Dermis blood vessel endothelial cell (primary cell): ENCODE data around the gene ZCCHC4. TPM values are rescaled to one million over a fixed set of nuclear protein-coding genes. Genes with fewer than 3 reads are reported as not detected.

Experiments
- DNase-seq: peaks from one replicate; pipeline ENCODE4 v3.0.0; 2010
- total RNA-seq: library from RNA; depleted of rRNA; stranded (reverse); fragments of >200 nt; gene quantifications from 2 replicates; pipeline ENCODE4 v1.2.3, GENCODE V29; 2014

The ZCCHC4 gene
- total RNA-seq, 1 donor from 2014 or later: 8.8 TPM

DNA sequence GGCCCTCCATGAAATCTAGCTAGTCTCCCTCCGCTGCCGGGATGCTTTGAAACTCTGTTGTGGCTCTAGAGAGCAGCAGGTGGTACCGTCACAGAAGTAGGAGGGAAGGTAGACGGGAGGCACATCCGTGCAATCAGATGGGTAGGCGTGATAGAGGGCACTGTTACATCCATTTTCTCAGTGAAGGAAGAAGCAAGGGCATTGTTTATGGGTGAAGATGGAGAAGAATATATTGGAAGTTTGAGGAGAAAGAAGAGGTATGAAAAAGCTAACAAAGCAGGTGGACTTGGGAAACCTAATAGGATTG lies 65.8 kb downstream of the ZCCHC4 start:
- no peak for DNase-seq

DNA sequence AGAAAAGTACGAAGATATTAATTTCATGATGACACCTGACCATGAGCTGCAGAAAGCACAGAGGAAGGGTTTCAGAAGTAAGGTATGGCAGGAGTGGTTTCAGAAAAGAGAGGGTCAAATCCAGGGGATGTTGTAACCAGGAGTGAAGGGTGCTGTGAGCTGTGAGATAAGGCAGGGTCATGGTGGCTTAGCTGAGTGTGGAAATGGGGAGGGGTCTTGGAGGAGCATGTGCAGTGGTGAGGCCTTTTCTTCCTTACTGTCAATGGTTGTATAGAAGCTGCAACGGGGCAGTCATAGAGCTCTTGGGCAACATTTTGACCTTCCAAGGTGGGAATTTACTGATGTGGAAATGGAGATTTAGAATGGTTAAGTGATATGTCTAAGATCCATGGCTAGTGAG lies 67.0 kb downstream of the ZCCHC4 start:
- no peak for DNase-seq

DNA sequence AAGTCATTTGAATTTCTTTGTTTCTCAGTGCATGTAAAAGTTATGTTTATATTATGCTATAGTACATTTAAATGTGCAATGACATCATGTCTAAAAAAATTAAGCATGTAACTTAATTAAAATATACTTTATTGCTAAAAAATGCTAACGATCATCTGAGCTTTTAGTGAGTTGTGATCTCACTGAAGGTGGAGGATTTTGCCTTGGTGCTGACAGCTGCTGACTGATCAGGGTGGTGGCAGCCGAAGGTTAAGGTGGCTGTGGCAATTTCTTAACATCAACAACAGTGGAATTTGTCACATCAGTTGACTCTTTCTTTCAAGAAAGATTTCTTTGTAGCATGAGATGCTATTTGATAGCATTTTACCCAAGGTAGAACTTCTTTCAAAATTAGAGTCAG lies 71.1 kb downstream of the ZCCHC4 start:
- DNase-seq: no peak

DNA sequence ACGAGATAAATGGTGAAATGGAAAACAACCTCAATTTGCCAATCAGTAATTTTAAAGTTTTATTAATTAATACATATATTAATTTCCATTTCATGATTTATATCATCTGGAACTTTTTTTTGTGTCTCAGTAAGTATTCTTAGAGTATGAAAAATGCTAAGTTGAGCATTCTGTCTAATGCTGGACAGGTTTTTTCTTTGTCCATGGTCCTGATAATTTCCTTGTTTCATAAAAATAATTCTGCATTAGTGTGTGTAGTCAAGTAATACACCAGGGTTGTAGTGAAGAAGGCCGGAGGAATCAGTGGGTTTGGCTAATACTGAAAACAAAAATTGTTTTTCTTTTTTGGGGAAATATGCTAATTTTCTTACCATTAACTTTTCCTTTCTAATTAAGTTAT lies 74.4 kb downstream of the ZCCHC4 start:
- no peak for DNase-seq

DNA sequence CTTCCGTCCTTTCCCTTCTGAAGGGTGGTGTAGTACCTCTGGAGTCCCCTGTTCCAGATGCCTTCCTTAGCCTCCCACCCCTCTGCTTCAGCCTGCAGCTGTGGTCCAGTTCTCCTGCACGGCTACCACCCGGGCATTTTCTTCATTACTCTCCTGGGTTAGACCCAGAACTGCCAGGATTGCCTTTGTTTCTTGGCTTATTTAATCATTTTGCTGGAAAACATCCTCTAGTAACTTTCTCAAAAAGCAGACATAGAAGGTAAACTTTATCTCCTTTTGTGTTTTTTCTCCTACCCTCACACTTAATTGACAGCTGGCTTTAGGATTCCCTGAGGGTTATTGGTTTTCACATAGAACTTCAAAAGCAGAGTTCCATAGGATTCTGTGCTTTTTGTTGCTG lies 84.7 kb downstream of the ZCCHC4 start:
- DNase-seq: no peak

DNA sequence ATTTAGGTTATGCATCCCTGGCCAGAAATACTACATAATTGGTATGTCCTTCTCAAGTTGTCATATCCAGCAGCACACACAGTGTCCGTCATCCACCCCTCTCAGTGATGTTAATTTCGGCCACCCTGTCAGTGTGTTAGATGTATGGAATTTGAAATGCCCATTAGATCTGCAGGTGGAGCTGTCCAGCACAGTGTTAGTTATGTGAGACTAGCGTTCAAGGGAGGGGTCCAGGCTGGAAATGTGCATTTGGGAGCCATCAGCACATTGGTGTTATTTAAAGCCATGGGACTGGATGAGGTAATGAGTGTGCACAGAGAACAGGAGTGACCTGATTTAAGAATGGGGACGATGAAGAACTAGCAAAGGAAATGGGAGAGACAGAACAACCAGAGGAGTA lies 86.9 kb downstream of the ZCCHC4 start:
- DNase-seq: no peak

DNA sequence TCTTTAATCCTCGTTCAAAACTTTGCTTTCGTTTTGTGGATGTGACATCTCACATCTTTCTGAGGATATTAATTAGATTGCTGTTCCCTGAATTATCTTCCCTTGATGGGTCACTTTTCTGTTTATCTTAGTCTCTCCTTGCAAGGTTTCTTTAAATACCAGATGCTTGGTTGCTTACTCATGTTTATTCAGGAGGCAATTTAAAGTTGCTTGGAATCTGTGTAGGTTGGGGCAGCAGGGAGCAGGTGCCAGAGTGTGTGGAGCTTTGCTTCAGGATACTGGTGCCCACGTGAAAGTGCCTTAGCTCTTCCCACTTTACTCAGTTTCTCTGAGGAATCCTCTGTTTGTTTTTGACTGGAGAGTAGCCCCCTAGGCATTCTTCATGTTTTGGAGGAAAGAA lies 88.5 kb downstream of the ZCCHC4 start:
- no peak for DNase-seq

DNA sequence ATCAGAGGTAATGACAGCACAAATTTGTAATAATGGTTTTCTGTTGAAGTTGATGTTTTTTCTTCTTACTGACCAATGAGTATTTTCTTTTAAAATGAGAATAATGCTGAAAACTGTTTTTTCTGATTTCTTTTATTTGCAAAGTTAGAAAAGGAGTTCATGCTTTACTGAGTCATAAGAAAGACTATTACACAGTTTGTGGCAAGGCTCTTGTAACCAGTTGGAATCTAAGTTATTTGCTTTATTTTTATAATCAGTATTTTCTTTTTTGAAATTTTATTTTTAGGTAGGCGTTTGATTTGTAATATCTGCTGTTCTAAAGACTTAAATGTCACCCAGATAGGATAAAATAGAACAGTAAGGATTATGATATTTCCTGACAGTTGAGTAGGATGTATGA lies 89.9 kb downstream of the ZCCHC4 start:
- no peak for DNase-seq

DNA sequence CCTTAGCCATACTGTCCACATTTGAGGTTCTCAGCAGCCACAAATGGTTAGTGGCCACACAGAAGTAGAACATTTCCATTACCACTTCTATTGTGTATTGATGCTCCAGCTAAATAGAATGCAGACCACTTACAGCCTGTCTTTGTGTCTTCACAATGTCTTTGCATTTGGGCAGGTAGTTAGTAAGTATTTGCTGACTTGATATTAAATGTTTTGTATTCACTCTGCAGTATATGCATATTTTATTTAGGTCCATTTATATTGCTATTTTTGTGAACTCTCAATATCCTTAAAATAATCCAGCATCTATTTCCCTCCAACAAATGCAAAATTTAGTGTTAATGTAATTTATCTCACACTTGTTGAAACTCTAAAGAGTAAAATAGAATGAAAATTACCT lies 91.1 kb downstream of the ZCCHC4 start:
- DNase-seq: no peak

DNA sequence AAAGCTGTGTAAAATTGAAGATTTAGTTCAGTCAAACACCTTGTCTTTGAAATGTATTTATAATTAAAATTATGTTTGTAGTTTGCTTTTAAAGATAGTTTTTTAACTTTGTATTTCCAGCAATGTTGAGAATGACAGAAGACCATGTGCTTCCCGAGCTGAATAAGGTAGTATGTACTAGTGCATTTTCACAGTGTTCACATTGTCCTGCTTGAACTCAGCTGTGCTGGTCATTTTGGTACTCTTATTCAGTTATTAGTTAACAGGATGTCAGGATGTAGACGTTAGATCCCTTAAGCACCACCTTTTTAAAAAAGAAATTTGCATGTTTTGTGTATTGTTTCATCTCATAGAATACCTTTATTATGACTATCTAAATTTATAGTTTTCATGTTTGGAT lies 92.9 kb downstream of the ZCCHC4 start:
- DNase-seq: no peak

DNA sequence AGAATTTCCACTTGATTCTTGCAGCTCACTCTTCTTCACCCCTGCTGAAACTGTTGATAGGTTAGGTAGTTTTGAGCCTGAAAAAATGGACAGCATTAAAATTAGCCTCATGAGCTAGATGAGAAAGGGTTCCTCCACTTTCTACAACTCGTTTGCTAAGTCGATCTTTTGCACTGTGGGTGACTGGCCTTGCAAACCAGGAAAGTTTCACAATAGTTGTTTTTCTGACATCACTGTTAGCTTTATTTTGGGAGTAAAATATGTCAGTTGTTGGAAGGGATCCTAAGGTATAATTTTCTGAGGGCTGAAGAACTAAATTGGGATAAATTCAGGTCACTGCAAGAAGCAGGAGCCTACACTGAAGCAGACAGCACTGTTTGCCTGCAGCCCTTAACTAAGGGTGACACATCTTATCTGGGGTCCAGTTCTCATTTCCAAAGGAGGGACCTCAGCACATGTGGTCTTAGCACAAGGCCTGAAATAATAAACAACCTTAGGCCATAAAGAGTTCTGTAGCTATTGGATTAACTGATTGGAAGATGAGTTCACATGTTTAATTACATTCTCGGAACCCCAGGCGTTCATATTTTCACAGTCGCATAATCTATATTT lies 93.6 kb downstream of the ZCCHC4 start:
- DNase-seq: no peak

DNA sequence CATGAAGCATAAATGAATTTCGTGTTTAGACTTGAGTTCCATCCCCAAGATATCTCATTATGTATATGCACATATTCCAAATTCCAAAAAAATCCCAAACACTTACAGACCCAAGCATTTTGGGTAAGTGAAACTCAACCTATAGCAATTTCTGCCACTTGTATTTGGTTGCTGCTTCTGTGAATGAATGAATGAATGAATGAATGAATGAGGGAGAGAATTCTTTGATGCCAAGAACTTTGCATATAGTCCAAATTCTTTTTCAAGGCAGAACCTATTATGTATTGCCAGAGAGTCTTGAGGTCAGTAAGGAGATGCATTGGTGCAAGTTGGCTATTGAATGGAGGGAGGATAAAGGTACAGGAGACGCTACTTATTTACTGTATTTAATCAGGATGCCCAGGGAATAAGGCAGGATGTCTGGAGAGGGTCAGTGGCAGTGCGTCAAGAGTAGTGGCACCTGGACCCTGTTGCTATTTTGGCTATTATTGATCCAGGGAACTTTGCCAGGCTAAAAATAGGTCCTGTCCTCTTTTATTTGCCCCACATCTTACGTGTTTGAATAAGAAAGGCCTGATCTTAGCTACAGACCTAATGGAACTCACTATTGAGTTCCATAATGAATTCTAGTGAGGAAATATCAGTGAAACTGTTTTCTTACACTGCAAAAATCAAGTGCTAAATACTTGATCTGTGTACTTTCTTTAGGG lies 98.4 kb downstream of the ZCCHC4 start:
- no peak for DNase-seq

DNA sequence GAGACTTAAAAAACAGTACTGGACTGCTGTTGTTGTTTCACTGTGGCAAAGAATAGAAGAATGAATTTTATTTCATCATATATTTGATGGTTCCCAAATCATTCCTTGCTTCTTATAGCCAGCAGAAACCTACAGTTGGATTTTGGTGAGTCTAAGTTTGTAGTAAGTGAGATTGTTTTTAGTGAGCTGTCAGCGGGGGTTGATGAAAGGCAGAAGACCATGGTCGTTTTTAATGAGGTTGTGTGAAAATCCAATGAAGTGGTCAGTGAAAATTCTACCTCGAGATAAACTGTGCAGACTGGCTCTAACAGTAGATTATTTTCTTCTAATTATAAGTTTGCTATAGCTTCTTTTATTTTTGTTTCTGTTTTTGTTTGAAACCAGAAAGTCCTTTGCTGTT lies 100.7 kb downstream of the ZCCHC4 start:
- DNase-seq: no peak

DNA sequence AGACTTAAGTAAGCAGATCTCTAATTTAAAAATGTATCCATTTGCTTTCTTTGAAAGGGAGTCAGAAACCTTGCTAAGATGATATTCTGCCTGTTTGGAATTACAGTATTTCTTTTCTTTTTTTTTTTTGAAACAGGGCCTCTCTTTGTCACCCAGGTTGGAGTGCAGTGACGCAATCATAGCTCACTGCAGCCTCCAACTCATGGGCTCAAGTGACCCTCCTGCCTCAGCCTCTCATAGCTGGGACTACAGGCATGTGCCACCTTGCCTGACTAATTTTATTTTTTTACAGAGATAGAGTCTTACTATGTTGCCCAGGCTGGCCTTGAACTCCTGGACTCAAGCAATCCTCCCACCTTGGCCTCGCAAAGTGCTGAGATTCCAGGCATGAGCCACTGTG lies 104.4 kb downstream of the ZCCHC4 start:
- no peak for DNase-seq

Other genes with a start within 250 kb of the ZCCHC4 start
- 10.2 and 10.6 TPM in 2 replicates for gene SEPSECS, start 152.3 kb upstream of the ZCCHC4 start, total RNA-seq
- 32.3 and 40.9 TPM in 2 replicates for gene PI4K2B, start 78.7 kb upstream of the ZCCHC4 start, total RNA-seq
- 22.1 and 31.9 TPM in 2 replicates for gene ANAPC4, start 64.5 kb downstream of the ZCCHC4 start, total RNA-seq